GM12878 (cell line): ENCODE results near the gene MORN2. TPM values are rescaled to one million over a fixed set of nuclear protein-coding genes. Genes with fewer than 3 reads are reported as not detected.

ENCODE experiments used
- ATAC-seq: fragments of 200-7000 bp; cut with Tn5 transposase; 3 replicates; pipeline ENCODE4 v1.9.1; 2020; ENCODE audit warnings: mild to moderate bottlenecking, moderate library complexity
- BruUV-seq: library from RNA; stranded (reverse); fragments of 400-500 nt; replicated peaks from 2 replicates; lab custom pipeline; 2021; lab: Mats Ljungman, UMichigan
- CTCF ChIA-PET: fragments of 300-600 bp; sonication (Branson Sonifier 250); formaldehyde crosslinking; extraction: SDS; loops from one replicate; lab custom pipeline; 2021; ENCODE audit warnings: inconsistent platforms; lab: Yijun Ruan, JAX
- POLR2A ChIA-PET: fragments of 350-600 bp; formaldehyde crosslinking; extraction: SDS; loops from one replicate; lab custom pipeline; 2021; ENCODE audit warnings: inconsistent platforms; lab: Charles Lee
- RAD21 ChIA-PET: fragments of 300-600 bp; sonication (Branson Sonifier 250); formaldehyde crosslinking; loops from one replicate; lab custom pipeline; 2023; ENCODE audit warnings: antibody characterized with exemption; ENCODE audit not compliant: unreplicated experiment; lab: Charles Lee
- SMC1A ChIA-PET: fragments of 300-600 bp; sonication (Branson Sonifier 250); formaldehyde crosslinking; loops from one replicate; lab custom pipeline; 2023; ENCODE audit not compliant: unreplicated experiment, uncharacterized antibody; lab: Charles Lee
- DNase-seq: peaks from one replicate; pipeline ENCODE4 v3.0.0-alpha.2; 2011; ENCODE audit warnings: low read depth, low spot score
- FAIRE-seq: peaks from 3 replicates; lab custom pipeline; 2011; peaks lifted over from hg19 to GRCh38; lab: Jason Lieb, UNC
- H2AFZ ChIP-seq: 2 replicates; pipeline ENCODE4 v1.6.0; 2011; ENCODE audit warnings: low read depth, low read length, control low read depth; ENCODE audit not compliant: control insufficient read depth
- H3K27ac ChIP-seq: 2 replicates; pipeline ENCODE4 v1.5.1; 2011; ENCODE audit warnings: control low read depth; ENCODE audit not compliant: control insufficient read depth, insufficient read depth
- H3K27me3 ChIP-seq, 2 experiments: replicated peaks in 1 of 2; 2 replicates each; pipeline versions ENCODE4 v1.6.0 to v1.6.1; 2011; ENCODE audit warnings: low read length in 1 of 2; ENCODE audit not compliant: control insufficient read depth in 2 of 2, insufficient read depth in 2 of 2
- H3K36me3 ChIP-seq, 2 experiments: 2 replicates each; pipeline ENCODE4 v1.5.1; 2011; ENCODE audit warnings: low read length in 1 of 2; ENCODE audit not compliant: control insufficient read depth in 2 of 2, insufficient read depth in 2 of 2
- H3K4me1 ChIP-seq: 2 replicates; pipeline ENCODE4 v1.6.1; 2011; ENCODE audit warnings: mild to moderate bottlenecking, low read length, moderate library complexity, mixed read lengths; ENCODE audit not compliant: control insufficient read depth, insufficient read depth
- H3K4me2 ChIP-seq: 2 replicates; pipeline ENCODE4 v1.6.0; 2011; ENCODE audit warnings: control low read depth; ENCODE audit not compliant: control insufficient read depth, insufficient read depth
- H3K4me3 ChIP-seq: fragments of 200-600 bp; sonication (generic); 2 replicates; pipeline ENCODE4 v1.5.1; 2016
- H3K79me2 ChIP-seq: 2 replicates; pipeline ENCODE4 v1.6.0; 2011; ENCODE audit warnings: low read length; ENCODE audit not compliant: control insufficient read depth, insufficient read depth
- H3K9ac ChIP-seq: 2 replicates; pipeline ENCODE4 v1.8.0; 2011; ENCODE audit warnings: low read length, control low read depth, mixed read lengths; ENCODE audit not compliant: control insufficient read depth, insufficient read depth
- H3K9me3 ChIP-seq: replicated peaks from 3 replicates; pipeline ENCODE4 v1.5.1; 2011; ENCODE audit warnings: mild to moderate bottlenecking, low read length; ENCODE audit not compliant: control insufficient read depth, insufficient read depth
- H4K20me1 ChIP-seq: 2 replicates; pipeline ENCODE4 v1.6.0; 2011; ENCODE audit not compliant: control insufficient read depth, insufficient read depth
- ASH2L ChIP-seq: fragments of 300-600, 200-600 bp; sonication (generic); IDR thresholded peaks from 2 replicates; pipeline ENCODE4 v1.6.1; 2017; ENCODE audit warnings: low read depth, mild to moderate bottlenecking, borderline replicate concordance
- BRCA1 ChIP-seq: IDR thresholded peaks from 2 replicates; pipeline ENCODE4 v1.6.1; 2011; ENCODE audit warnings: low read depth, low read length, improper control_type of control experiment
- CBX5 ChIP-seq: sonication (generic); IDR thresholded peaks from 2 replicates; pipeline ENCODE4 v1.6.1; 2016; ENCODE audit warnings: low read depth, moderate library complexity, mild to moderate bottlenecking, inconsistent platforms
- FOS ChIP-seq: IDR thresholded peaks from 3 replicates; pipeline ENCODE4 v1.6.1; 2011; ENCODE audit warnings: borderline replicate concordance; ENCODE audit not compliant: insufficient read length; ENCODE audit errors: extremely low read depth
- IKZF2 ChIP-seq, 2 experiments: fragments of 450-650 bp; IDR thresholded peaks; 2 replicates each; pipeline ENCODE4 v1.6.1; 2017; ENCODE audit warnings: mild to moderate bottlenecking in 2 of 2, moderate library complexity in 2 of 2
- NR2C1 ChIP-seq: fragments of 450-650 bp; IDR thresholded peaks from 2 replicates; pipeline ENCODE4 v1.6.1; 2017; ENCODE audit warnings: antibody characterized with exemption, mild to moderate bottlenecking, moderate library complexity
- NR2C2 ChIP-seq: IDR thresholded peaks from 2 replicates; pipeline ENCODE4 v1.6.1; 2011; ENCODE audit warnings: borderline replicate concordance, low read depth; ENCODE audit not compliant: control insufficient read depth, insufficient read length
- PKNOX1 ChIP-seq: fragments of 450-650 bp; IDR thresholded peaks from 2 replicates; pipeline ENCODE4 v1.6.1; 2016; ENCODE audit warnings: mild to moderate bottlenecking
- POLR2AphosphoS2 ChIP-seq: IDR thresholded peaks from 2 replicates; pipeline ENCODE4 v1.6.1; 2011; ENCODE audit warnings: low read depth, mild to moderate bottlenecking, low read length, improper control_type of control experiment, moderate library complexity
- POU2F2 ChIP-seq: IDR thresholded peaks from 3 replicates; pipeline ENCODE4 v1.6.1; 2011; ENCODE audit warnings: low read depth, mild to moderate bottlenecking, low read length, borderline replicate concordance
- RCOR1 ChIP-seq: conservative IDR thresholded peaks from 2 replicates; pipeline ENCODE4 v1.6.1; 2012; ENCODE audit warnings: low read depth, low read length, improper control_type of control experiment
- RUNX3 ChIP-seq: IDR thresholded peaks from 2 replicates; pipeline ENCODE4 v1.6.1; 2012; ENCODE audit warnings: low read length, inconsistent platforms
- SIX5 ChIP-seq: IDR thresholded peaks from 2 replicates; pipeline ENCODE4 v1.6.1; 2011; ENCODE audit warnings: mild to moderate bottlenecking, low read depth, low read length, moderate library complexity; ENCODE audit not compliant: severe bottlenecking
- SMAD1 ChIP-seq: fragments of 450-650 bp; IDR thresholded peaks from 2 replicates; pipeline ENCODE4 v1.6.1; 2018; ENCODE audit warnings: mild to moderate bottlenecking, low read depth; ENCODE audit not compliant: partially characterized antibody
- SPI1 ChIP-seq: IDR thresholded peaks from 2 replicates; pipeline ENCODE4 v1.6.1; 2011; ENCODE audit warnings: low read depth, mild to moderate bottlenecking, low read length, moderate library complexity, borderline replicate concordance; ENCODE audit not compliant: insufficient read depth
- USF2 ChIP-seq: IDR thresholded peaks from 2 replicates; pipeline ENCODE4 v1.6.1; 2011; ENCODE audit warnings: low read depth, low read length, improper control_type of control experiment, borderline replicate concordance
- YY1 ChIP-seq: IDR thresholded peaks from 2 replicates; pipeline ENCODE4 v1.6.1; 2011; ENCODE audit warnings: low read depth, mild to moderate bottlenecking, low read length
- ZSCAN29 ChIP-seq: fragments of 450-650 bp; IDR thresholded peaks from 2 replicates; pipeline ENCODE4 v1.6.1; 2017; ENCODE audit warnings: mild to moderate bottlenecking, moderate library complexity
- WGBS: methylation state at CpG from one replicate; pipeline ENCODE4 v1.1.6; 2016; ENCODE audit warnings: low lambda C conversion rate; ENCODE audit not compliant: insufficient replicate concordance, insufficient coverage; ENCODE audit errors: missing lambda C conversion rate; 5-methylcytosine and 5-hydroxymethylcytosine counted together
- in situ Hi-C: fragments of 300-500 bp; cut with MboI; formaldehyde crosslinking; loops from 9 replicates; pipeline ENCODE4 v1.14.3; 2018; ENCODE audit warnings: mixed read lengths
- intact Hi-C: fragments of 100-400 bp; cut with micrococcal nuclease; formaldehyde crosslinking; loops from one replicate; pipeline ENCODE4 v1.14.2; 2022; ENCODE audit not compliant: unreplicated experiment
- polyA plus RNA-seq, 11 experiments: library from polyadenylated mRNA; depleted of rRNA in 4 of 11; unstranded in 6 of 11; stranded (reverse) in 5 of 11; fragments of >200 nt; fragmentation: Nextera tagmentation in 4 of 11; fragmentation: Illumina TruSeq in 1 of 11; extraction: Ambion mirVana in 4 of 11; extraction: Trizol in 1 of 11; gene quantifications; 1 replicate in 1 of 11; 2 replicates in 10 of 11; pipeline versions ENCODE4 v1.2.1 to v1.2.3, GENCODE V29; 2011 to 2016; ENCODE audit warnings: inconsistent platforms in 2 of 11, missing spikeins in 2 of 11, low read depth in 1 of 11
- total RNA-seq, 4 experiments: library from RNA; depleted of rRNA in 3 of 4; stranded (reverse); fragments of >200 nt in 3 of 4; fragmentation: Illumina TruSeq in 1 of 4; extraction: Trizol in 1 of 4; gene quantifications; 2 replicates each; pipeline versions ENCODE4 v1.2.1 to v1.2.3, GENCODE V29; 2013 to 2021

The MORN2 gene
- total and polyA plus RNA-seq, 10 of the 15 experiments (the other 5 are each of a cell fraction or from before 2014, with no cell fraction given), result 2.3 to 26.9 (median 8.0) TPM

- in situ Hi-C loops, result no loop called here
- RAD21 ChIA-PET, result no interaction called here
- no peaks in the 10 kb centered on the region for H3K27me3 ChIP-seq
- DNase-seq, result no peak
- no peak overlapping the region for H3K9ac ChIP-seq
- TF ChIP-seq POLR2AphosphoS2 (no peak), BRCA1 (no peak), PKNOX1 (no peak), ASH2L (no peak)
- TF ChIP-seq, all 136 proteins: peak for 0
- H3K36me3 ChIP-seq, result peaks cover 0 to 2% of the 10 kb centered on the region in 2 experiments; a peak in 2 of 4 replicates
- no peaks in the 10 kb centered on the region for H4K20me1 ChIP-seq
- no TSS peak for BruUV-seq
- intact Hi-C loops, result no loop called here
- FAIRE-seq (no peak), ATAC-seq (no peak)
- POLR2A ChIA-PET, result interaction anchor here (0.6 kb wide), 1 partner anchor 78 kb away, joined by 5 read pairs; no protein-coding TSS in a partner anchor
- CTCF ChIA-PET, result interaction anchor here (0.7 to 1.1 kb wide), 2 partner anchors 12 to 52 kb away, joined by 3 to 4 read pairs; no protein-coding TSS in a partner anchor
- no peak overlapping the region for H3K4me2 ChIP-seq
- no peak overlapping the region for H3K4me3 ChIP-seq
- SMC1A ChIA-PET, result interaction anchor here (1.0 to 1.4 kb wide), 2 partner anchors 9 to 14 kb away, joined by 3 read pairs; no protein-coding TSS in a partner anchor
- no peaks in the 10 kb centered on the region for H3K9me3 ChIP-seq
- 0 out of 2 replicates have a peak, but pooled peaks cover 2% of the 10 kb centered on the region for H3K4me1 ChIP-seq
- no peak overlapping the region for H2AFZ ChIP-seq
- H3K79me2 ChIP-seq, result no peaks in the 10 kb centered on the region
- 88% methylated on average over 4 of the region's 4 CpGs for WGBS
- no peak overlapping the region for H3K27ac ChIP-seq
These were observed 47.3 kb upstream of the MORN2 start for GRCh38 chr2:38828460-38828859.

GRCh38 chr2:38829971-38830370 is 45.8 kb upstream of the MORN2 start:
- DNase-seq (no peak), ATAC-seq (no peak), FAIRE-seq (no peak)
- 96% methylated on average over 1 of the region's 1 CpG for WGBS
- Histone ChIP-seq H3K27me3 (no peaks in the 10 kb centered on the region), H3K9ac (no peak overlapping the region), H3K36me3 (peaks cover 0 to 3% of the 10 kb centered on the region in 2 experiments; a peak in 2 of 4 replicates), H3K4me3 (no peak overlapping the region), H3K27ac (no peak overlapping the region), H4K20me1 (no peaks in the 10 kb centered on the region), H3K9me3 (no peaks in the 10 kb centered on the region), H3K79me2 (no peaks in the 10 kb centered on the region), H3K4me1 (0 out of 2 replicates have a peak, but pooled peaks cover 2% of the 10 kb centered on the region), H2AFZ (no peak overlapping the region), H3K4me2 (no peak overlapping the region)
- in situ Hi-C loops (no loop called here), intact Hi-C loops (no loop called here)
- POLR2A ChIA-PET, result no interaction called here
- SMC1A ChIA-PET, result no interaction called here
- RAD21 ChIA-PET, result no interaction called here
- CTCF ChIA-PET, result no interaction called here
- BruUV-seq, result no TSS peak
- TF ChIP-seq SPI1 (no peak), RCOR1 (no peak), POU2F2 (no peak), ZSCAN29 (no peak), CBX5 (no peak), FOS (no peak), NR2C1 (no peak), IKZF2 (IDR thresholded peaks at IDR 0.05) (no peak), RUNX3 (no peak), USF2 (no peak), SMAD1 (no peak), SIX5 (no peak), NR2C2 (no peak), YY1 (no peak)
